ENCODE measurements around the gene LRRC47.

The LRRC47 gene

GRCh38 chr1:3786468-3787348, 9.6 kb downstream of the LRRC47 start:
- Histone ChIP-seq H3K4me1 (ENCODE audit: control insufficient read depth, insufficient read depth, low read length, poor library complexity, severe bottlenecking) (no peaks in the 10 kb centered on the region), H3K27ac (ENCODE audit: low read depth, low read length, severe bottlenecking) (no peak overlapping the region), H3K9me3 (ENCODE audit: control insufficient read depth, low read length) (no peaks in the 10 kb centered on the region), H3K36me3 (ENCODE audit: control insufficient read depth, insufficient read depth, low read length) (peaks cover 69% of the 10 kb centered on the region), H3K4me3 (ENCODE audit: extremely low read depth, insufficient read depth, low read length, poor library complexity, severe bottlenecking) (no peak overlapping the region)
- 95 to 98% methylated on average over 45 of the region's 45 CpGs for WGBS, 2 experiments (ENCODE audit: insufficient coverage in 2 of 2)

GRCh38 chr1:3785456-3786157, 10.7 kb downstream of the LRRC47 start:
- H3K36me3 ChIP-seq (ENCODE audit: control insufficient read depth, insufficient read depth, low read length) = peaks cover 80% of the 10 kb centered on the region
- no peak overlapping the region for H3K4me3 ChIP-seq (ENCODE audit: extremely low read depth, insufficient read depth, low read length, poor library complexity, severe bottlenecking)
- no peaks in the 10 kb centered on the region for H3K9me3 ChIP-seq (ENCODE audit: control insufficient read depth, low read length)
- 78 to 82% methylated on average over 9 to 10 of the region's 14 CpGs for WGBS, 2 experiments (ENCODE audit: insufficient coverage in 2 of 2)
- no peaks in the 10 kb centered on the region for H3K4me1 ChIP-seq (ENCODE audit: control insufficient read depth, insufficient read depth, low read length, poor library complexity, severe bottlenecking)
- no peak overlapping the region for H3K27ac ChIP-seq (ENCODE audit: low read depth, low read length, severe bottlenecking)

- WGBS, 2 experiments (ENCODE audit: insufficient coverage in 2 of 2) = 92 to 96% methylated on average over 12 to 13 of the region's 13 CpGs
- Histone ChIP-seq H3K4me3 (ENCODE audit: extremely low read depth, insufficient read depth, low read length, poor library complexity, severe bottlenecking) (no peak overlapping the region), H3K9me3 (ENCODE audit: control insufficient read depth, low read length) (no peaks in the 10 kb centered on the region), H3K36me3 (ENCODE audit: control insufficient read depth, insufficient read depth, low read length) (peaks cover 85% of the 10 kb centered on the region), H3K4me1 (ENCODE audit: control insufficient read depth, insufficient read depth, low read length, poor library complexity, severe bottlenecking) (no peaks in the 10 kb centered on the region), H3K27ac (ENCODE audit: low read depth, low read length, severe bottlenecking) (no peak overlapping the region)
Observed at GRCh38 chr1:3785045-3785444, 11.3 kb downstream of the LRRC47 start.

GRCh38 chr1:3783651-3784474, 12.4 kb downstream of the LRRC47 start:
- 93 to 98% methylated on average over 20 to 27 of the region's 30 CpGs for WGBS, 2 experiments (ENCODE audit: insufficient coverage in 2 of 2)

GRCh38 chr1:3780901-3781300, 15.4 kb downstream of the LRRC47 start:
- WGBS, 2 experiments (ENCODE audit: insufficient coverage in 2 of 2) = 96 to 98% methylated on average over 18 of the region's 21 CpGs
- no peak overlapping the region for H3K4me3 ChIP-seq (ENCODE audit: extremely low read depth, insufficient read depth, low read length, poor library complexity, severe bottlenecking)
- no peak overlapping the region for H3K27ac ChIP-seq (ENCODE audit: low read depth, low read length, severe bottlenecking)
- peaks cover 68% of the 10 kb centered on the region for H3K36me3 ChIP-seq (ENCODE audit: control insufficient read depth, insufficient read depth, low read length)
- H3K9me3 ChIP-seq (ENCODE audit: control insufficient read depth, low read length) = no peaks in the 10 kb centered on the region
- H3K4me1 ChIP-seq (ENCODE audit: control insufficient read depth, insufficient read depth, low read length, poor library complexity, severe bottlenecking) = peaks cover 4% of the 10 kb centered on the region

More at GRCh38 chr1:3783651-3784474, 12.4 kb downstream of the LRRC47 start:
- Histone ChIP-seq H3K27ac (ENCODE audit: low read depth, low read length, severe bottlenecking) (no peak overlapping the region), H3K4me3 (ENCODE audit: extremely low read depth, insufficient read depth, low read length, poor library complexity, severe bottlenecking) (no peak overlapping the region), H3K36me3 (ENCODE audit: control insufficient read depth, insufficient read depth, low read length) (peaks cover 91% of the 10 kb centered on the region), H3K9me3 (ENCODE audit: control insufficient read depth, low read length) (no peaks in the 10 kb centered on the region), H3K4me1 (ENCODE audit: control insufficient read depth, insufficient read depth, low read length, poor library complexity, severe bottlenecking) (no peaks in the 10 kb centered on the region)

GRCh38 chr1:3779912-3780416, 16.3 kb downstream of the LRRC47 start:
- 95% methylated on average over 19 of the region's 20 CpGs for WGBS, 2 experiments (ENCODE audit: insufficient coverage in 2 of 2)
- no peak overlapping the region for H3K27ac ChIP-seq (ENCODE audit: low read depth, low read length, severe bottlenecking)
- H3K9me3 ChIP-seq (ENCODE audit: control insufficient read depth, low read length) = no peaks in the 10 kb centered on the region
- peaks cover 60% of the 10 kb centered on the region for H3K36me3 ChIP-seq (ENCODE audit: control insufficient read depth, insufficient read depth, low read length)
- no peak overlapping the region for H3K4me3 ChIP-seq (ENCODE audit: extremely low read depth, insufficient read depth, low read length, poor library complexity, severe bottlenecking)
- H3K4me1 ChIP-seq (ENCODE audit: control insufficient read depth, insufficient read depth, low read length, poor library complexity, severe bottlenecking) = peaks cover 14% of the 10 kb centered on the region

- no peak overlapping the region for H3K27ac ChIP-seq (ENCODE audit: low read depth, low read length, severe bottlenecking)
- H3K4me3 ChIP-seq (ENCODE audit: extremely low read depth, insufficient read depth, low read length, poor library complexity, severe bottlenecking) = no peak overlapping the region
- peaks cover 54% of the 10 kb centered on the region for H3K36me3 ChIP-seq (ENCODE audit: control insufficient read depth, insufficient read depth, low read length)
- no peaks in the 10 kb centered on the region for H3K9me3 ChIP-seq (ENCODE audit: control insufficient read depth, low read length)
- H3K4me1 ChIP-seq (ENCODE audit: control insufficient read depth, insufficient read depth, low read length, poor library complexity, severe bottlenecking) = peaks cover 17% of the 10 kb centered on the region
- 95% methylated on average over 18 to 23 of the region's 23 CpGs for WGBS, 2 experiments (ENCODE audit: insufficient coverage in 2 of 2)
Observed at GRCh38 chr1:3779265-3779911, 16.9 kb downstream of the LRRC47 start.

GRCh38 chr1:3778590-3779264, 17.6 kb downstream of the LRRC47 start:
- WGBS, 2 experiments (ENCODE audit: insufficient coverage in 2 of 2) = 89 to 92% methylated on average over 9 to 12 of the region's 14 CpGs
- Histone ChIP-seq H3K9me3 (ENCODE audit: control insufficient read depth, low read length) (no peaks in the 10 kb centered on the region), H3K36me3 (ENCODE audit: control insufficient read depth, insufficient read depth, low read length) (peaks cover 49% of the 10 kb centered on the region), H3K27ac (ENCODE audit: low read depth, low read length, severe bottlenecking) (no peak overlapping the region), H3K4me3 (ENCODE audit: extremely low read depth, insufficient read depth, low read length, poor library complexity, severe bottlenecking) (no peak overlapping the region), H3K4me1 (ENCODE audit: control insufficient read depth, insufficient read depth, low read length, poor library complexity, severe bottlenecking) (peaks cover 20% of the 10 kb centered on the region)

GRCh38 chr1:3777647-3778589, 18.4 kb downstream of the LRRC47 start:
- WGBS, 2 experiments (ENCODE audit: insufficient coverage in 2 of 2) = 95 to 97% methylated on average over 11 to 19 of the region's 20 CpGs
- Histone ChIP-seq H3K4me3 (ENCODE audit: extremely low read depth, insufficient read depth, low read length, poor library complexity, severe bottlenecking) (no peak overlapping the region), H3K27ac (ENCODE audit: low read depth, low read length, severe bottlenecking) (no peak overlapping the region), H3K4me1 (ENCODE audit: control insufficient read depth, insufficient read depth, low read length, poor library complexity, severe bottlenecking) (peaks cover 20% of the 10 kb centered on the region), H3K9me3 (ENCODE audit: control insufficient read depth, low read length) (no peaks in the 10 kb centered on the region), H3K36me3 (ENCODE audit: control insufficient read depth, insufficient read depth, low read length) (peaks cover 41% of the 10 kb centered on the region)

Measured in mesodermal cell (in vitro differentiated cells).